Large intestine (tissue), 3 donors: ENCODE measurements around the gene ARHGEF40. TPM values are rescaled to one million over a fixed set of nuclear protein-coding genes. Genes with fewer than 3 reads are reported as not detected.

ENCODE experiments used
- DNase-seq, 2 donors: peaks; one replicate each; pipeline versions ENCODE4 v3.0.0 to v3.0.0-alpha.2; 2013
- H3K27ac ChIP-seq: one replicate; pipeline ENCODE4 v1.5.1; 2013; ENCODE audit warnings: low read length
- H3K27me3 ChIP-seq: 2 replicates; pipeline ENCODE4 v1.6.1; 2013; ENCODE audit warnings: low read length; ENCODE audit not compliant: control insufficient read depth, insufficient read depth
- H3K36me3 ChIP-seq: 2 replicates; pipeline ENCODE4 v1.6.1; 2013; ENCODE audit warnings: low read length; ENCODE audit not compliant: control insufficient read depth, insufficient read depth
- H3K4me1 ChIP-seq: one replicate; pipeline ENCODE4 v1.6.1; 2013; ENCODE audit warnings: low read length; ENCODE audit not compliant: control insufficient read depth, insufficient read depth
- H3K4me3 ChIP-seq: one replicate; pipeline ENCODE4 v1.5.1; 2013; ENCODE audit warnings: low read length
- H3K9me3 ChIP-seq: one replicate; pipeline ENCODE4 v1.6.1; 2013; ENCODE audit warnings: mild to moderate bottlenecking, low read depth, low read length, moderate library complexity; ENCODE audit not compliant: control insufficient read depth
- WGBS: methylation state at CpG from one replicate; pipeline ENCODE4 v1.1.5; 2013; ENCODE audit warnings: low lambda C conversion rate; ENCODE audit not compliant: insufficient coverage; 5-methylcytosine and 5-hydroxymethylcytosine counted together
- polyA plus RNA-seq: library from polyadenylated mRNA; unstranded; fragments of 120-200 nt; gene quantifications from one replicate; pipeline ENCODE4 v1.2.1, GENCODE V29; 2013

The ARHGEF40 gene
- polyA plus RNA-seq, 1 donor: 28.7 TPM

DNA sequence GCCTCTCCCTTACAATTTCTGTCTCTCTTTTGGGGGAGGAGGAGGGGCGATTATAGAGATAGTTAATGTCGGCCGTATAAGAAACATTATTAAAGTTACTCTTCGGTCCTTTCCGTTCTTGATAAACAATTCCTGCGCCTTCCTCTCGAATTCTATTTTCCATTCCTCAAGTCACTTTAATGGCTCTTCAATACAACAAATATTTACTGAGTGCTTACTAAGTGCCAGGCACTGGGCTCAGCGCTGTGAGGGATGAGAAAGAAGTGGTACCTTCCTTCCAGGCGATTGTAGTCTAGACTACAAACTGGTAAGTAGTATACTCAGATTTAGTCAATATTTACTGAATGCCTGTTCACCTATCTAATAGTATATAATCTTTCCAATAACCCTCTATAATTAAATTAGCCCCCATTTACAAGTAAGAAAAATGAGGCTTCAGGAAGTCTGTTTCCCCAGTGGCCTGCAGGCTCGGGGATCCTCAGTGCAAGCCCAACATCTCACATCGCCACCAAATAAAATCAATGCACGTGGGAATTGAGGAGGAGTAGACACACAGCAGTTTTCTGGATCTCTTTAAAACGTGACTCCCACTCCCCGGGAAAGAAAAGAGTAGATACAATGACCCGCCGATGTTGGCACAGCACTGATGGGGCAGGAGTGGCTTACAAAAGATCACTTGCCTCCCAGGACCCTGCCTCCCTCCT, 28.9 kb downstream of the ARHGEF40 start:
- H3K4me3 ChIP-seq: peak overlapping the region; percentile 66
- no peaks in the 10 kb centered on the region for H3K9me3 ChIP-seq
- H3K27ac ChIP-seq: peak overlapping the region; percentile 98
- no peaks in the 10 kb centered on the region for H3K27me3 ChIP-seq
- 0% methylated on average over 4 of the region's 16 CpGs for WGBS
- H3K4me1 ChIP-seq: peaks cover 57% of the 10 kb centered on the region
- H3K36me3 ChIP-seq: no peaks in the 10 kb centered on the region
- no peak for DNase-seq

DNA sequence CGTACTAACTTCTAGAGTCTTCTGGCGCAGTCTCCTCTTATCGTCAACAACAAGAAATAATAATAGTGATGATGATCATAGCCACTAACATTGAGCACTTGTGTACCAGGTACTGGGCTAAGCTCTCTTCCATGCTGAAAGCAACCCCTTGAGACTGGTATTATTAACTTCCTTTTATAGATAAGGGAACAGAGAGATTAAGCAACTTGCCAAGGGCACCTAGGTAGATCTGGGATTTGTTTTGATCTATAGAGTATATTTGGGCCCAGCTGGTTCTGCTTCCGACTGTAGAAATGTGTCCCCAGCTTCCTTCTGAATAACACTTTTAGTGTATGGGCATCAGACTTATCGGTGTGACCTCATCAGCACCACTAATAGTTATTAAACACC, 29.5 kb downstream of the ARHGEF40 start:
- H3K27me3 ChIP-seq: no peaks in the 10 kb centered on the region
- peaks cover 54% of the 10 kb centered on the region for H3K4me1 ChIP-seq
- H3K27ac ChIP-seq: peak overlapping the region; percentile 98
- H3K4me3 ChIP-seq: peak overlapping the region; percentile 66
- peak in 1 of 2 donors; percentile 42 for DNase-seq
- H3K9me3 ChIP-seq: no peaks in the 10 kb centered on the region
- no CpG with 5 or more reads among the region's 5 CpGs for WGBS
- no peaks in the 10 kb centered on the region for H3K36me3 ChIP-seq

DNA sequence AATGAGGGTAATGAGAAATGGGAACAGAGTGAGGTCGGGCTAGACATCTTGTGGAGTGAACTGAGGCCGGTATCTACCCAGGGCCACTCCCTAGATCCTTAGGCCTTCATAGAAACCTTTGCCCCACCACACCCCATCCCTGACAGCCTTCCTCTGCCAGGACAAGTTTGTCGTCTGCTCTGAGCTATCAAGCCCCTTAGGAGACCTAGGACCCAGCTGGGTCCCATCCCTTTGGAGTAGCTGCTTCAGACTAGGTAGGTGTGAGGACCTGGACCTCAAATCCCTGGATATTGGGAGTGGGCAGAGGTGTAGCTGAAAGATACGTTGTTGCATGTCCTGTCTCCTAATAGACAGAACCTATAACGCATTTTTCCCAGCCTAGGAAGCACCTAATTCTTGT, 30.8 kb downstream of the ARHGEF40 start, which contains the start of gene TMEM253:
Gene TMEM253, plus strand, starts transcription at position 136 of the 400 bp plus-strand sequence. CDS start 278 bp downstream, outside the sequence.
- peak within 1 kb of the TSS; percentile 98 for H3K27ac ChIP-seq
- no peaks in the 10 kb centered on the region for H3K36me3 ChIP-seq
- peak; percentile 88 to 92 for DNase-seq
- peaks cover 67% of the 10 kb centered on the region for H3K4me1 ChIP-seq
- WGBS: no CpG with 5 or more reads among the region's 5 CpGs
- H3K4me3 ChIP-seq: peak within 1 kb of the TSS; percentile 40
- H3K9me3 ChIP-seq: no peaks in the 10 kb centered on the region
- no peaks in the 10 kb centered on the region for H3K27me3 ChIP-seq

DNA sequence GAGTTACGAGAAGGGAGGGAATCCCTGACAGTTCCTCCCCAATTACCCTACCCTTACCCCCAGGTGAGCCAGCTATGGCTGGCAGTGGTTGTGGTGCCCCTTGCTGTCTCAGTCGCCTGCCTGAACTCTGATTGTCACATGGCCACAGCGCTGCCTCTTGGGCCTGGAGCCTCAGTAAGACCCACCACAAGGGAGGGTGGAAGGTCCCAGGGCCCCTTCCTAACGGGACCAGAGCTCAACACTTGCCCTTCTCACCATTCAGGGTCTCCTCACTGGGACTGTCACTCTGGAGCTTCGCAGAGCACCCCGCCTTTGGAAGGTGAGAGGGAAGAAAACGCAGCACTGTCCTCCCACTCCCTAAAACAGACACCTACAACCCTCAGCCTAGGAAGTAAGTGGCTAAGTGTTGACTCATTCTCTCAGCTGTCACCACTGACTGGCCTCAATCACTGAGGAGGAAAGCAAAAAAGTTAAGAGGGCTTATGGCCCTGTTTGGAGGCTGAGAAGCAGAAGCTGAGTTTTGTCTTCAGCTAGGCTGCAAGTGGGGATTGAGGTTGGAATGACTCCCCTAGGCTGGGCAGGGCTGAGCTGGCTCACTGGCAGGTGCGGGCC, 31.8 kb downstream of the ARHGEF40 start:
- Histone ChIP-seq H3K27ac (peak overlapping the region; percentile 98), H3K27me3 (no peaks in the 10 kb centered on the region), H3K4me1 (peaks cover 68% of the 10 kb centered on the region), H3K36me3 (no peaks in the 10 kb centered on the region), H3K4me3 (peak overlapping the region; percentile 40), H3K9me3 (no peaks in the 10 kb centered on the region)
- no CpG with 5 or more reads among the region's 8 CpGs for WGBS
- peak in 1 of 2 donors; percentile 49 for DNase-seq

DNA sequence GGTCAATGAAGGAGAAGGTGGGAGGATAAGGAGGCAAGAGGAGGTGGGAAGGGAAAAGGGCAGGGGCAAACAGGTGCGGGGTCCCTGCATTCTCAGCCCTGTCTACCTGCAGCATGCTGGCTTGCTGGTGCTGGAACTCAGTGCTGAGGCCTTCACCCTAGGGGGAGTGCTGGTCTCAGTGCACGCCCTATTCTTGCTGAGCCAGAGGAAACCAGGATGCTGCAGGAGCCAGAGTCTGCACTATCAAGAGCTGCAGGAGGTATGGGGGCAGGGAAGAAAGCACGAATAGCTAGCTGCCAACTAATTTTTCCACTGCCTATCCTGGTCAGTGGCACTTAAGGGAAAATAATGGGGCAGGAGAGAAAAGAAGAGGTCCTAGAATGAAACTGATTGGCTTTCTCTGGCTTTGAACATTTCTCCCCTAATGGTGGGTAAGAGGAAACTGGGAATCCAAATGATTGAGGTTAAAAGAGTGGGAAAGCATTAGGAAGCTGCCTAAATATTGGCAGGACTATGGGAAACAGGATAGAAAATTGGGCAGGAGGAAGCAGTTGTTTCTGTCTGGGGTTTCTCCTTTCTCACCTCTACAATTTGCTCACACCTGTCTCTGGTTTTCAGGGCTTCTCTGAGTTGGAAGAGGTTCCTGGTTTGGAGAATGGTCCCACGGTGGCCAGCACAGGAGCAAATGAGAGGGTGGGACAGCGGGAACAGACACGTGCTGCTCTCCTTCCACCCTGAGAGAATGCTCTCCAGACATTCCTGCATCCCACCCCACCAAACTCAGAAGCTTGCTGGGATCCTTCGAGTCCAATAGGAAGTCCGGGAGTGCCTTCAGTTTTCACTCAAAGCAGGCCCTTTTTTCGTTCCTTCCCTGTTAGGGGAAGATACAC, 32.7 kb downstream of the ARHGEF40 start:
- WGBS: 17% methylated on average over 1 of the region's 9 CpGs
- Histone ChIP-seq H3K4me3 (peak overlapping the region; percentile 63), H3K27me3 (no peaks in the 10 kb centered on the region), H3K9me3 (no peaks in the 10 kb centered on the region), H3K4me1 (peaks cover 70% of the 10 kb centered on the region), H3K27ac (peak overlapping the region; percentile 98), H3K36me3 (no peaks in the 10 kb centered on the region)
- peak; percentile 78 to 81 for DNase-seq

DNA sequence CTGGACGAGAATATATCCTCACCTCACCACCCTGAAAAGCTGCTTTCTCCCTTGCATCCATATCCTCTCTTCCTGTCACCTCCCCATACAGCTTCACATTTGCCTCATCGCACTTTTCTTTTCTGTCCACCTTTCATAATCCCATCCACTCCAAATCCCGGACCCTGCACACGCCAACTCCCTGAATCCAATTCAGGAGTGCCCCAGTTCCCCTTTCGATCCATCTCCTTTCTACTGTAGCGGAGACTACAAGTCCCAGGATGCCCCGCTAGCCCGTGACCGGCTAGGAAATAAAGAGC, 33.3 kb downstream of the ARHGEF40 start:
- Histone ChIP-seq H3K4me1 (peaks cover 70% of the 10 kb centered on the region), H3K9me3 (no peaks in the 10 kb centered on the region), H3K36me3 (no peaks in the 10 kb centered on the region), H3K4me3 (peak overlapping the region; percentile 63), H3K27ac (peak overlapping the region; percentile 98), H3K27me3 (no peaks in the 10 kb centered on the region)
- DNase-seq: no peak
- WGBS: 0% methylated on average over 1 of the region's 9 CpGs

DNA sequence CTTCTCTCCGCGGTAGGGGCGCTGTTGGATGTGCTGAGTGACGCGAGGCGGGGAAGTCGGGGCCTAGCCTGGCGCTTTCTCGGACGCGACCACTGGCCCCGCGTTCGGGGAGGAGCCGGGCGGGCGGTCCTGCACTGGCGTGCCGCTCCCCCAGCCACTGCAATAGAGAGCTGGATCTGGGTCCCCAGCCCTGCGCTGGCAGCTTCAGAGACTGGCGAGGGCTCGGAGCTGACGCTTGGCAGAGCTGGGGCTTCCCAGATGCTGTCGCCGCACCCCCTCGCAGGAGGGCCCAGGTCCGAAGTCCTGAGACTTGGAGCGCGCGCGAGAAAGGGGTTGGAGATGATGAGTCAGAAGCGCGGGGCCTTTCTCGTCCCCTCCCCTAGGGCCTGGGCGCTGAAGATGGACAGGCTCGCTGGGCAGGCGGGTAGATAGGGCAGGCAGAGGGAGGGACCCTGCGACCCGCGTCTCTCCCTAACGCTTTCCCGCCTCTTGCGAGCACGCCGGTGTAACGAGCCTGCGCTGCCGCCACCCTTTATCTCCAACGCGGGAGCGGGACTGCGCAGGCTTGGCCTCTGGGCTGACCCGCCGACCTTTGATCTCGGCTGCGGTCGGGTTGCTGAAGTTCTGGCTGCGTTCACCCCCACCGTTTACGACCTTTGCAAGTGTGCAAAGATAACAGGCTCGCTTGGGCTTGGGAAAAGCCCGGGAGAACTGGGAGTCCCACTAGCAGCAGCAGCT, 33.8 kb downstream of the ARHGEF40 start:
- Histone ChIP-seq H3K4me1 (peaks cover 70% of the 10 kb centered on the region), H3K9me3 (no peaks in the 10 kb centered on the region), H3K4me3 (peak overlapping the region; percentile 63), H3K36me3 (no peaks in the 10 kb centered on the region), H3K27ac (peak overlapping the region; percentile 98), H3K27me3 (no peaks in the 10 kb centered on the region)
- DNase-seq: peak; percentile 96 to 99
- WGBS: no CpG with 5 or more reads among the region's 62 CpGs

DNA sequence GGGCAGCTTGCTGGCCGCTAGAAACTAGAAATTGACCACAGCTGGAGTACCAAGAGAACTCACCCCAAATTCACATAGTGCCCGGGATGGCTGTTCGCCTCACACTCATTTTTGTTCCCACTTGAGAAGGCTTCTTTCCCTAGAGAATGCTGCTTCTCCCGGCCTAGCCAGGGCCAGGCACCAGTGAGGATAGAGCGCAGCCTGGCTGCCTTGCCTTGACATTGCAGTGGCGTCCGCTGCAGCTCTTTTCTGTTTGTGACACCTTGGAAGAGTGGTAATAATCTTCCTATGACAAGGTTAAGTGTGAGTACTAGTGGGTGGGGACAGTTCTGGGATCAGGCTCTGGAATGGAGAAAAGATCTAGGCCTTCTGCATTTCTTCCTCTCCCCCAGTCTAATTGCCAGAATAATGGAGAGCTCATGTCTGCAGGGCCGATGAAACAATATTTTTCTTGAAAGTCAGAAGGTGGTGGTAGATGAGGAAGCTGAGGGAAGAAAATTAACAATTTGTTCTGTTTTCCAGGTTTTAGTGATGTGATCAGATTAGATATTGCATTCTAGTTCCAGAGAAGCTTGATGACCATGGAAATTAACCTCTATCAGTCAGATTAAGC, 34.5 kb downstream of the ARHGEF40 start:
- peaks cover 69% of the 10 kb centered on the region for H3K4me1 ChIP-seq

DNA sequence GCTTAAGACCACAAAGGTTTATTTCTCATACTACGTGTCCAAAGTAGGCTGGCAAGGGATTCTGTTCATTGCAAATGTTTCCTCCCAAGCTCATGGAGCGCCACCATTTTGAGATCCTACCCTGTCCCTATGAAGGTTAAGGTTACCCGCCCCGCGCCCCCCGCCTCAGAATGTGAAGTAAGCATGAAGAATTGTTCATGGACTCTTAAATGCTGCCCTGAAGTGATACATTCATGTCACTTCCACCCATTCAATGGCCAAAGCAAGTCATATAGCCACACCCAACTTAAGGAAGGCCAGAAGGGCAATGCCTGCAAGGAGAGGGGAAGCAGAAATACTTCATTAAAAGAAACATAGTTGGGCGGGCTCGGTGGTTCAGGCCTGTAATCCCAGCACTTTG, 35.0 kb downstream of the ARHGEF40 start:
- no peak overlapping the region for H3K4me3 ChIP-seq
- no peaks in the 10 kb centered on the region for H3K27me3 ChIP-seq
- H3K9me3 ChIP-seq: no peaks in the 10 kb centered on the region
- H3K27ac ChIP-seq: peak overlapping the region; percentile 98
- no CpG with 5 or more reads among the region's 8 CpGs for WGBS
- peaks cover 68% of the 10 kb centered on the region for H3K4me1 ChIP-seq
- DNase-seq: no peak
- H3K36me3 ChIP-seq: no peaks in the 10 kb centered on the region

More for the DNA sequence above, 34.5 kb downstream of the ARHGEF40 start:
- Histone ChIP-seq H3K4me3 (peak overlapping the region; percentile 63), H3K36me3 (no peaks in the 10 kb centered on the region), H3K9me3 (no peaks in the 10 kb centered on the region), H3K27me3 (no peaks in the 10 kb centered on the region), H3K27ac (peak overlapping the region; percentile 98)
- no CpG with 5 or more reads among the region's 8 CpGs for WGBS
- peak in 1 of 2 donors; percentile 87 for DNase-seq
